ENCODE data around the gene RARA. TPM values are rescaled to one million over a fixed set of nuclear protein-coding genes. Genes with fewer than 3 reads are reported as not detected.
A peak's percentile ranks its signal among the peaks of the same experiment; 100 is the strongest.

Gene RARA
- total RNA-seq, 2 donors from 2014 or later = 47.5 to 54.5 TPM

GRCh38 chr17:40338058-40338457, 29.1 kb downstream of the RARA start:
- DNase-seq (ENCODE audit: low spot score) = no peak
- intact Hi-C loops (cut with DNase I) = no loop called here

DNA sequence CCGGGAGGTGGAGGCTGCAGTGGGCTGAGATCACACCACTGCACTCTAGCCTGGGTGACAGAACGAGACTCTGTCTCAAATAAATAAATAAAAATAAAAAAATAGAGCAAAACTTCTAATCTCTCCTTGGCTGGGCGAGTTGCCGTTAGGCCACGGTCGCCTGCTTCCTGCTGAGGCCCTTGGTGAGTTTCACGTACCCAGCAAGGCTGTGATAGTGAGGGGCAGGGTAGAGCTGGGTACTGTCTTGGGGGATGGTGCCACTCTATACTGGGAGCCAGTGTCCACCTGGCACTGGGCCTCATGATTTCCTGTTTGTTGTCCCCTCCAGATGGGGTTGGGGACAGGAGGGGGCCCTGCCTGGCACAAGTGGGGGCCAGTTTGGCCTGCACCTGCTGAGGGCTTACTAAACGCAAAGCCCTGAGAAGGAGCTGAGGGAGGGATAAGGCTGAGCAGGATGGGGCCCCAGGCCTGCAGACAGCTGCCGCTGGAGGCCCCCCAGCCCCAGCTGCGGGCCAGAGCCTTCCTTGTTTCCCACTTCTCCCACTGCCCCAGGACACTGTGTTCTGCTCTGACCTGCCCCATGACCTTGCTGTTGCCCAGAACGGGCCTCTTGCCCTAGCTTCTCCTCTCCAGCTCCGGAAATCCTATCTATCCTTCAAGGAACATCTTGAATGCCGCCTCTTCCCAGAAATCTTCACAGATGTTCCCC, 30.1 kb downstream of the RARA start:
- intact Hi-C loops (cut with DNase I) = no loop called here

DNA sequence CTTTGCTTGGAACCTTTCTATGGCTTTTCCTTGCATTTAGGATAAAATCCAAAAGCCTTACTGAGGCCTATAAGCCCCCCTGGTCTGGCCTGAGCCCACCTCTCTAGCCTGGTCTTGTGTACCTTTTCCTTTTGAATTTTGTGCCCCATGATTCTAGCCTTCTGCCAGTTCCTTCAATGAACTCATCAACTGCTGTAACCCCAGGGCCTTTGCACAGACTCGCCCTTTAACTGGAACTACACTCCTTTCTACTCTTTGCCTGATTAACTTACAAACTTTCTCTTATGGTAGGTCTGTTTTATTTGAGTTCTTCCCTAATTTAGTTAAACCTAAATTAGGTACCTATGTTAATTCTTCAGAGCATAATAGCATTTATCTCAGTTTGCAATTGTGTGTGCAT, 31.3 kb downstream of the RARA start:
- intact Hi-C loops (cut with DNase I) = no loop called here
- DNase-seq (ENCODE audit: low spot score) = no peak

More for the DNA sequence above, 30.1 kb downstream of the RARA start:
- no peak for DNase-seq (ENCODE audit: low spot score)

DNA sequence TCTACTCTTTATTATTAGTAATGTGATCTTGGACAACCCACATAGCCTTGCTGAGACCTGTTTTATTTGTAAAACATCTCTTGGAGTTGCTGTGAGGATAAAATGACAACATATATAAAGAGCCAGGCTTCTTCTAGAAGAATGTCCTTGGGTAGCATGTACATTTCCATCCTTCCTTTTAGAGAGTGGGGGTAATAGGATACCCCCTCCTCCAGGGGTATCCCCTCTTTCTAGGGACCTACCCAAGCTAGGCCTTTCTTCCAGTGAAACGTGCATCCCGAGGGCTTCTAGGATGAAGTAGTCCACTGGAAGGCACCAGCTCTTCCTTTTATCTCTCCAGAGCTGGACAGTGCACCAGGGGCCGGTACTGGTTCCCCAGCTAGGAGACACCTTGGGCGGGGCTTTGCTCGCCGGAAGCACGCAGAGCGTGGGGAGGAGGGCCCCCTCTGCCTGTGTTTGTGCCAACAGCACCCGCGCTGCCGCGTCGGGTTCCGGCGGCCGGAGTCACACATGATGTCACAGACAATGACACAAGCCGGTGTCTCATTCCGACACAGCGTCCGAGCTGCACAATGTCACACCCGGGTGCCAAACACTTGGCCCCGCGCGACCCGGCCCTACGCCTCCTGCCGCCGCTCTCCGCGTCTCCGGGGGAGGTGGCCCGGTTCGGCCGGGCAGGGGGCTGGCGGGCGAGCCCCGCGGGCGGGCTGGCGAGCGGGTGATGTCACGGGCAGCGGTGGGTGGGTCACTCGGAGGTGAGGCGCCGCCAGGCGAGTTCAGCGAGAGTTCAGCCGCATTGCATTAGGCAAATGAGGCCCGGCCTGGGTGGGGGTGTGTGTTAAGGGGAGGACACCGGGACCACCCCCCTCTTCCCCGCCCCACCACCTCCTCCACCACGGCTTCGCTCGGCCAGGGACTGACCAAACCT, 32.2 kb downstream of the RARA start:
- peak; percentile 99 for DNase-seq (ENCODE audit: low spot score)
- intact Hi-C loops (cut with DNase I) = no loop called here

- DNase-seq (ENCODE audit: low spot score) = peak; percentile 95
- intact Hi-C loops (cut with DNase I) = no loop called here
Observed at GRCh38 chr17:40341808-40342503, 33.0 kb downstream of the RARA start.

DNA sequence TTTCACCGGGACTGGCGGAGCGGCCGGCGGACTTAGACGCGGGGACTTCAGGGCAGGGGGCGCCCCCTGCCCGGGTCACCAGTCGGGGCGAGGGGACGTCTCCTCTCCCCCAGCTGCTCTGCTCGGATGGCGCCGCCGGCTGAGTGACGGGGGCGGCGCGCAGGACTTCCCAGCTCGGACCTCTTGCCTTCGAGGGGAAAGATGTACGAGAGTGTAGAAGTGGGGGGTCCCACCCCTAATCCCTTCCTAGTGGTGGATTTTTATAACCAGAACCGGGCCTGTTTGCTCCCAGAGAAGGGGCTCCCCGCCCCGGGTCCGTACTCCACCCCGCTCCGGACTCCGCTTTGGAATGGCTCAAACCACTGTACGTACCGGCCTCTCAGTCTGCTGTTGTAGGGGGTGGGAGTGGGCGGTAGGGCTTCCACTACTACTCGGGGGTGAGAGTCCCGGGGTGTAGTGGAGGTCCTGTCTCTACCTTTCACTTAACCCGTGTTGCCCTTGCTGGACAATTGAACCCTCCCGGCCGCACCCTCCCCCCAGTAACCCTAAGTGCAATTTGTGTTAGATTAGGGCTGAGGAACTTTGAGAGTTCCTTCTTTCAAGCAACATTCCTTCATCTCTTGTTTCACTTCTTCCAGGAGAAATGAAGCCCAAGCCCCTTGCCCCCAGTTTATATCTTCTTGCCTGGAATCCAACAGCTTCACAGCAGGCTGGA, 33.7 kb downstream of the RARA start:
- DNase-seq (ENCODE audit: low spot score) = no peak
- intact Hi-C loops (cut with DNase I) = no loop called here

DNA sequence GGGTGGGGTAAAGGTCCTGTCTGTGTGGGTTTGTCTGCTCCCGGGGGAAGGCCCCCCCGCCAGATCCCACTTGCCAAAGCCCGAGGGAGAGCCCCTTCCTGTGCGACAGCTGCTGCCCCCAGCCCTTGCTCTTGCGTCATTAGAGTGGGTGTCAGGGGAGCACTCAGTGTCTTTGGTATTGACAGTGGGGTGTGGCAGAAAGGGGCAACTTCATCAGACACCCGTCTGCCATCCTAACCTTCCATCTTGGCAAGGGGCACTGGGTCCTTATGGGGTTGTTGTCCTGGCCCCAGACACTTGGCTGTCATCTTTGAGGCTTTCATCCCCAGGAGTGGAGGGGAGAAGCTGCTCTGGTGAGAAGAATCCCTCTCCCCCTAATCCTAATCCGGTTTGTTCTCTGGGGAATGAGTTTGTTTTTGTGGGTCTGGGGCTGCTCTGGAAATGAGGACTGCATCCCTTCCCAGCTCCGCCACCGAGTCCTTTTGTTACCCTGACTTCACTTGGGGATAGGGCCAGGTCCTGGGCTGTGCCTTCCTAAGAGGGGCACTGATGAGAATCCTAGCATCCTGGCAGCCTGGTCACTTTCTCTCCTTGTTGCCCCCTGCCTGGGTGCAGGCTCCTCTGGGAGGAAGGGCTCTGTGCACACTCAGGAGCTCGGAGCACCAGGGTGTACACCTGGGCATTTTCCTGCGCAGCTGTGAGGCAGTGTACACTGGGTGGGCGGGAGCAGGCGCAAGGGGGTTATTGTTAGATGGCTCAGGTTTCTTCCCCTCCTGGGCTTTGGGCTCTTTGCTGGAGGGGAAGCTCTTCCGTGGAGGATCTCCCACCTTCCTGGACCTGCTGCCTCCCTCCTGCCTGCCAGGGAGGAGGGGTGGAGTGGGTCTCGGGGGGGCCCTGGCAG, 34.5 kb downstream of the RARA start:
- intact Hi-C loops (cut with DNase I) = no loop called here
- no peak for DNase-seq (ENCODE audit: low spot score)

DNA sequence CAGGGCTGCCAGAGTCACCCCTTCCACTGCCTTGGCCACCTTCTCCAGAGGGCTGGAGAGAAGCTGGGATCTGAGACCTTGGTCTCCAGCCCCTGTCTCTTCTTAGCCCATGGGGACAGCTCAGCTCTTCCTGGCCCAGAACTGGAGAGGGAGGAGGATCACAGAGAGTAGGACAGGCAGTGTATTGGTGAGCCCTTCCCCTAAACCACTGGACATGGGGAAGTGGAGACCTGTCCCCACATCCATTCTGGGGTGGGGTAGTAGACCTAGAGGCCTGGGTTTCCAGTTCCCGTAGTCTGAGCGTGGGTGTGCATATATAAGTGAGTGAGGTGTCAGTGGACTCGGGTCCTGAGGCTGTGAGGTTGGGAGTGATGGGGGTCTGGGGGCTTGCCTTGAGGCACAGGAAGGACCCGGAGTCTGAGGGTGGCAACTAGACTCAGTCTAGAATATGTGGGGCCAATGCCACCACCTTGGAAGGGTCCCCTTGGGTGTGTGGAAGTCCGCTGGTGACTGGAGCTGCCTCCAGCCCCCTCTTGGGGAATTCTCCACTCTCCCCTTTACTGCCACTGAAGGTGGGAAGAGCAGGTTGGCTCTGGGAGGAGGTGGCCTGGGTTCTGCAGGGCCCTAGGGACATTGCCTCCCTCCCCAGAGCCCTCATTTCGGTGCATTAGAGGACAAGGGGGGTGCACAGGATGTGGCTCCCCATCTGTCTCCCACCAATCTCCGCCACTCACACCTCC, 35.6 kb downstream of the RARA start:
- no peak for DNase-seq (ENCODE audit: low spot score)
- intact Hi-C loops (cut with DNase I) = no loop called here

- intact Hi-C loops (cut with DNase I) = no loop called here
- peak; percentile 91 for DNase-seq (ENCODE audit: low spot score)
Observed at GRCh38 chr17:40345161-40345993, 36.4 kb downstream of the RARA start.

DNA sequence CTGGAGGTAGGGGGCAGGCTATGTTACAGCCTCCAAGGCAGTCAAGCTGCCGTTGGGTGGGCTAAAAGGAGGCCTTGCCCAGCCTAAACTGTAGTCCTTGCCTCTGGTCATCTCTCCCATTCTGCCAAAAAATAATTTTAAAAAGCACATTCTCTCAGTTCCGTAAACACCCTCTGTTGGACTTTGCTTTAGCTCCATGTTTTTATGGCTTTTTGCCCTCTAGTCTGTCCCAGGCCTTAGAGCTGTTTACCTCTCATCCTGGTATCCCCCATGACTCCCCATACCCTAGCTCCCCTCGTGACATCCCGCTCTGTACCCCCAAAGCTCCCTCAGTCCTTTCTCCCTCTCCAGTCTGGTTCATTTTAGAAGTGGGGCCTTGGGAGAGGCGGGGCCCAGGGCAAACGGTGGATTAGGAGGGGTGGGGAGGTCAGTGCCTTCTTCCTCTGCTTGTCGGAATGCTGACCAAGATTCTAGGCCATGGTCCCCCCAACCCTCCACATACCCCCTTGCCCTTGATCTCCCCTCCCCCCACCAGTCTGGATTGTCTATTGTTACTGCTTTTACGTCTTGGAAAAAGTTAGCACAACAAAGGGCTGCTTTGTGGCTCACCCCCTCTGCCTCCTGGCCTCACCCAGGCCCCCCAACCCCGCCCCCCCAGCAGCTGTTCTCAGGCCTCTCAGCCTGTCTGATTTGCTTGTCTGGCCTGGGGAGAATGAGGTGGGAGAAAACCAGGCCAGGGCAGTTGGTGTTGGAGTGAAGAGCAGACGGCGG, 37.2 kb downstream of the RARA start:
- no peak for DNase-seq (ENCODE audit: low spot score)
- intact Hi-C loops (cut with DNase I) = loop anchor here in 1 of 2 donors (2.0 kb wide), 1 partner anchor 37 kb away; the partner anchor contains the start of gene RARA

DNA sequence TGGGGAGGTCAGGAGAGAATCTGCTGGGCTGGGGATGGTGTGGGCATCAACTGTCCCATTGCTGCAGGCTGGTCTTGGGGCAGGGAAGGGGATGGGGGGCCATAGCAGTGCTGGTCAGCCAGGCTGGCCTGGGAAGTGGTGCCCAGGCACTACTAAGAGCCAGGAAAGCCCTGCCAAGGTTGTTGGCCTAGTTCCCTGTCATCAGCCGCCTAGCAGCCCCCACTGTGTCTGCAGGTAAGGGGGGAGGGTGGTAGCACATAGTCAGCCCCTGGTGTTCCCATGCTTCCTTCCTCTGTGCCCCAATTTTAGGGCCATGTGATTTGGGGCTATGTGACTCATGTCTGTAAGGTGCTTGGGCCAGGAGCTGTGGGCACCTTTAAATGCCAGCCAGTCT, 37.8 kb downstream of the RARA start:
- no peak for DNase-seq (ENCODE audit: low spot score)
- intact Hi-C loops (cut with DNase I) = loop anchor here in 1 of 2 donors (2.0 kb wide), 1 partner anchor 38 kb away; the partner anchor contains the start of gene RARA

GRCh38 chr17:40347319-40348135, 38.5 kb downstream of the RARA start:
- intact Hi-C loops (cut with DNase I) = loop anchor here in 1 of 2 donors (2.0 kb wide), 1 partner anchor 39 kb away; the partner anchor contains the start of gene RARA
- DNase-seq (ENCODE audit: low spot score) = no peak

DNA sequence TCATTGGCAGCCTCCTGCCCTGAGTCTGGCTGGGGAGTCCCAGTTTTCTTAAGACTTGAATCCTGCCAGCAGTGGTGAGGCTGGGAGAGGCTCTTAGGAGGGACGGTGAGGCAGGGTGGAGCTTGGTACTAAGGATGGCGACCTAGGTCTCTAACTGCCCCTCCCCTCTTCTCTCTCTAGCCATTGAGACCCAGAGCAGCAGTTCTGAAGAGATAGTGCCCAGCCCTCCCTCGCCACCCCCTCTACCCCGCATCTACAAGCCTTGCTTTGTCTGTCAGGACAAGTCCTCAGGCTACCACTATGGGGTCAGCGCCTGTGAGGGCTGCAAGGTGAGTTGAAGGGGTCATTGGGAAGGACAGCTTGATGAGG, 39.1 kb downstream of the RARA start:
- DNase-seq (ENCODE audit: low spot score) = no peak
- intact Hi-C loops (cut with DNase I) = no loop called here

GRCh38 chr17:40348562-40349476, 39.8 kb downstream of the RARA start:
- intact Hi-C loops (cut with DNase I) = no loop called here
- no peak for DNase-seq (ENCODE audit: low spot score)

All from posterior vena cava (tissue), 2 donors.